LNCaP clone FGC (cell line): ENCODE data around the gene MOB1A.
A peak's percentile ranks its signal among the peaks of the same experiment; 100 is the strongest.

Experiments used
- DNase-seq: peaks from one replicate; pipeline ENCODE4 v3.0.0-alpha.2; 2011; ENCODE audit warnings: low read depth
- H3K4me3 ChIP-seq: 2 replicates; pipeline ENCODE4 v1.5.1; 2011; ENCODE audit warnings: mild to moderate bottlenecking, low read depth, low read length, control low read depth
- CTCF ChIP-seq: IDR thresholded peaks from 2 replicates; pipeline ENCODE4 v1.5.1; 2012; ENCODE audit warnings: mild to moderate bottlenecking; ENCODE audit not compliant: control insufficient read depth, insufficient read depth; ENCODE audit errors: extremely low read depth

The MOB1A gene

GRCh38 chr2:74174909-74175308, 3.8 kb downstream of the MOB1A start:
- no peak for TF ChIP-seq CTCF
- H3K4me3 ChIP-seq = no peak overlapping the region
- no peak for DNase-seq

GRCh38 chr2:74168739-74169138, 9.9 kb downstream of the MOB1A start:
- H3K4me3 ChIP-seq = no peak overlapping the region
- DNase-seq = no peak
- TF ChIP-seq CTCF = no peak

GRCh38 chr2:74164761-74165160, 13.9 kb downstream of the MOB1A start:
- DNase-seq = no peak
- H3K4me3 ChIP-seq = no peak overlapping the region
- no peak for TF ChIP-seq CTCF

GRCh38 chr2:74162951-74163350, 15.7 kb downstream of the MOB1A start:
- DNase-seq = no peak

GRCh38 chr2:74155830-74156229, 22.8 kb downstream of the MOB1A start:
- TF ChIP-seq CTCF = no peak
- no peak for DNase-seq

More at GRCh38 chr2:74162951-74163350, 15.7 kb downstream of the MOB1A start:
- no peak for TF ChIP-seq CTCF
- H3K4me3 ChIP-seq = no peak overlapping the region

GRCh38 chr2:74152954-74153353, 25.7 kb downstream of the MOB1A start:
- DNase-seq = no peak
- no peak for TF ChIP-seq CTCF
- no peak overlapping the region for H3K4me3 ChIP-seq

More at GRCh38 chr2:74155830-74156229, 22.8 kb downstream of the MOB1A start:
- no peak overlapping the region for H3K4me3 ChIP-seq

- H3K4me3 ChIP-seq = no peak overlapping the region
- peak; percentile 19 for DNase-seq
- no peak for TF ChIP-seq CTCF
These were observed 28.9 kb downstream of the MOB1A start for GRCh38 chr2:74149570-74150319.
